GM12878 (cell line): ENCODE data around the gene NDRG4. TPM values are rescaled to one million over a fixed set of nuclear protein-coding genes. Genes with fewer than 3 reads are reported as not detected.

Source experiments
- ATAC-seq: fragments of 200-7000 bp; cut with Tn5 transposase; 3 replicates; pipeline ENCODE4 v1.9.1; 2020; ENCODE audit warnings: mild to moderate bottlenecking, moderate library complexity
- BruUV-seq: library from RNA; stranded (reverse); fragments of 400-500 nt; replicated peaks from 2 replicates; lab custom pipeline; 2021; lab: Mats Ljungman, UMichigan
- CTCF ChIA-PET: fragments of 300-600 bp; sonication (Branson Sonifier 250); formaldehyde crosslinking; extraction: SDS; loops from one replicate; lab custom pipeline; 2021; ENCODE audit warnings: inconsistent platforms; lab: Yijun Ruan, JAX
- POLR2A ChIA-PET: fragments of 350-600 bp; formaldehyde crosslinking; extraction: SDS; loops from one replicate; lab custom pipeline; 2021; ENCODE audit warnings: inconsistent platforms; lab: Charles Lee
- RAD21 ChIA-PET: fragments of 300-600 bp; sonication (Branson Sonifier 250); formaldehyde crosslinking; loops from one replicate; lab custom pipeline; 2023; ENCODE audit warnings: antibody characterized with exemption; ENCODE audit not compliant: unreplicated experiment; lab: Charles Lee
- SMC1A ChIA-PET: fragments of 300-600 bp; sonication (Branson Sonifier 250); formaldehyde crosslinking; loops from one replicate; lab custom pipeline; 2023; ENCODE audit not compliant: unreplicated experiment, uncharacterized antibody; lab: Charles Lee
- DNase-seq: peaks from one replicate; pipeline ENCODE4 v3.0.0-alpha.2; 2011; ENCODE audit warnings: low read depth, low spot score
- FAIRE-seq: peaks from 3 replicates; lab custom pipeline; 2011; peaks lifted over from hg19 to GRCh38; lab: Jason Lieb, UNC
- H2AFZ ChIP-seq: 2 replicates; pipeline ENCODE4 v1.6.0; 2011; ENCODE audit warnings: low read depth, low read length, control low read depth; ENCODE audit not compliant: control insufficient read depth
- H3K27ac ChIP-seq: 2 replicates; pipeline ENCODE4 v1.5.1; 2011; ENCODE audit warnings: control low read depth; ENCODE audit not compliant: control insufficient read depth, insufficient read depth
- H3K27me3 ChIP-seq, 2 experiments: replicated peaks in 1 of 2; 2 replicates each; pipeline versions ENCODE4 v1.6.0 to v1.6.1; 2011; ENCODE audit warnings: low read length in 1 of 2; ENCODE audit not compliant: control insufficient read depth in 2 of 2, insufficient read depth in 2 of 2
- H3K36me3 ChIP-seq, 2 experiments: 2 replicates each; pipeline ENCODE4 v1.5.1; 2011; ENCODE audit warnings: low read length in 1 of 2; ENCODE audit not compliant: control insufficient read depth in 2 of 2, insufficient read depth in 2 of 2
- H3K4me1 ChIP-seq: 2 replicates; pipeline ENCODE4 v1.6.1; 2011; ENCODE audit warnings: mild to moderate bottlenecking, low read length, moderate library complexity, mixed read lengths; ENCODE audit not compliant: control insufficient read depth, insufficient read depth
- H3K4me2 ChIP-seq: 2 replicates; pipeline ENCODE4 v1.6.0; 2011; ENCODE audit warnings: control low read depth; ENCODE audit not compliant: control insufficient read depth, insufficient read depth
- H3K4me3 ChIP-seq: fragments of 200-600 bp; sonication (generic); 2 replicates; pipeline ENCODE4 v1.5.1; 2016
- H3K79me2 ChIP-seq: 2 replicates; pipeline ENCODE4 v1.6.0; 2011; ENCODE audit warnings: low read length; ENCODE audit not compliant: control insufficient read depth, insufficient read depth
- H3K9ac ChIP-seq: 2 replicates; pipeline ENCODE4 v1.8.0; 2011; ENCODE audit warnings: low read length, control low read depth, mixed read lengths; ENCODE audit not compliant: control insufficient read depth, insufficient read depth
- H3K9me3 ChIP-seq: replicated peaks from 3 replicates; pipeline ENCODE4 v1.5.1; 2011; ENCODE audit warnings: mild to moderate bottlenecking, low read length; ENCODE audit not compliant: control insufficient read depth, insufficient read depth
- H4K20me1 ChIP-seq: 2 replicates; pipeline ENCODE4 v1.6.0; 2011; ENCODE audit not compliant: control insufficient read depth, insufficient read depth
- BHLHE40 ChIP-seq, 2 experiments: fragments of 450-650 bp in 1 of 2; IDR thresholded peaks; 2 replicates each; pipeline ENCODE4 v1.6.1; 2011 to 2017; ENCODE audit warnings: low read depth in 2 of 2, borderline replicate concordance in 1 of 2, improper control_type of control experiment in 1 of 2, low read length in 1 of 2, mild to moderate bottlenecking in 1 of 2
- CREM ChIP-seq: IDR thresholded peaks from 2 replicates; pipeline ENCODE4 v1.6.1; 2014; ENCODE audit warnings: antibody characterized with exemption, low read depth
- EED ChIP-seq: sonication (generic); IDR thresholded peaks from 2 replicates; pipeline ENCODE4 v1.6.1; 2016; ENCODE audit warnings: antibody characterized with exemption, low read depth
- NR2C2 ChIP-seq: IDR thresholded peaks from 2 replicates; pipeline ENCODE4 v1.6.1; 2011; ENCODE audit warnings: borderline replicate concordance, low read depth; ENCODE audit not compliant: control insufficient read depth, insufficient read length
- SP1 ChIP-seq: IDR thresholded peaks from one replicate; pipeline ENCODE4 v1.6.1; 2011; ENCODE audit warnings: low read depth, low read length
- TAF1 ChIP-seq: IDR thresholded peaks from 2 replicates; pipeline ENCODE4 v1.6.1; 2011; ENCODE audit warnings: mild to moderate bottlenecking, low read depth, low read length, borderline replicate concordance
- ZNF207 ChIP-seq: fragments of 450-650 bp; IDR thresholded peaks from 2 replicates; pipeline ENCODE4 v1.6.1; 2014; ENCODE audit warnings: antibody characterized with exemption, mild to moderate bottlenecking, borderline replicate concordance
- ZNF217 ChIP-seq: fragments of 450-650 bp; IDR thresholded peaks from 2 replicates; pipeline ENCODE4 v1.6.1; 2017; ENCODE audit warnings: antibody characterized with exemption, mild to moderate bottlenecking
- WGBS: methylation state at CpG from one replicate; pipeline ENCODE4 v1.1.6; 2016; ENCODE audit warnings: low lambda C conversion rate; ENCODE audit not compliant: insufficient replicate concordance, insufficient coverage; ENCODE audit errors: missing lambda C conversion rate; 5-methylcytosine and 5-hydroxymethylcytosine counted together
- in situ Hi-C: fragments of 300-500 bp; cut with MboI; formaldehyde crosslinking; loops from 9 replicates; pipeline ENCODE4 v1.14.3; 2018; ENCODE audit warnings: mixed read lengths
- intact Hi-C: fragments of 100-400 bp; cut with micrococcal nuclease; formaldehyde crosslinking; loops from one replicate; pipeline ENCODE4 v1.14.2; 2022; ENCODE audit not compliant: unreplicated experiment
- polyA plus RNA-seq, 11 experiments: library from polyadenylated mRNA; depleted of rRNA in 4 of 11; unstranded in 6 of 11; stranded (reverse) in 5 of 11; fragments of >200 nt; fragmentation: Nextera tagmentation in 4 of 11; fragmentation: Illumina TruSeq in 1 of 11; extraction: Ambion mirVana in 4 of 11; extraction: Trizol in 1 of 11; gene quantifications; 1 replicate in 1 of 11; 2 replicates in 10 of 11; pipeline versions ENCODE4 v1.2.1 to v1.2.3, GENCODE V29; 2011 to 2016; ENCODE audit warnings: inconsistent platforms in 2 of 11, missing spikeins in 2 of 11, low read depth in 1 of 11
- total RNA-seq, 4 experiments: library from RNA; depleted of rRNA in 3 of 4; stranded (reverse); fragments of >200 nt in 3 of 4; fragmentation: Illumina TruSeq in 1 of 4; extraction: Trizol in 1 of 4; gene quantifications; 2 replicates each; pipeline versions ENCODE4 v1.2.1 to v1.2.3, GENCODE V29; 2013 to 2021
- TF ChIP-seq, protein P1 (sequence below): IDR thresholded peaks from 2 replicates; pipeline ENCODE4 v1.6.1; 2011; ENCODE audit warnings: mild to moderate bottlenecking, low read depth, low read length, moderate library complexity; ENCODE audit not compliant: insufficient replicate concordance
- TF ChIP-seq, protein P2 (sequence below): fragments of 150-350 bp; IDR thresholded peaks from 2 replicates; pipeline ENCODE4 v1.6.1; 2016; ENCODE audit warnings: low read depth, low read length

The NDRG4 gene
- total and polyA plus RNA-seq, 10 of the 15 experiments (the other 5 are each of a cell fraction or from before 2014, with no cell fraction given): 0.33 to 3.8 (median 2.5) TPM

DNA sequence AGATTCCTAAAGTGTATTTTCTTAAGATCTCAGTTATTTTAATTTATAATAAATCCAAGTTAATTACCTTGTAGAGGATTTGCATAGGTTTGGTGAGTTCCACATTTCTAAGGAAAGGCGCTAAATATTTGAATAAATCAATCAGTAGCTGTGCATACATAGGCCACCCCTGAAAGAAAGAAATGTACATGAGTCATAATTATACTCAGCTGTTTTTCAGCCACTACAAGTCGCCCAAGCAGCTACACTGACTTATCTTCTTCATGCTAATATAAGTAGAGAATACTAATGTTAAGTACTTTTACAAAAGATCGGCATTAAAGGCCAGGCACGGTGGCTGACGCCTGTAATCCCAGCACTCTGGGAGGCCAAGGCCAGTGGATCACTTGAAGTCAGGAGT lies 30.2 kb downstream of the NDRG4 start:
- in situ Hi-C loops: loop anchor here (5.0 kb wide), 1 partner anchor 47 kb away; no protein-coding TSS in a partner anchor
- H3K4me3 ChIP-seq: no peak overlapping the region
- BruUV-seq: no TSS peak

More for the DNA sequence above, 30.2 kb downstream of the NDRG4 start:
- no peak for DNase-seq
- H3K9me3 ChIP-seq: no peaks in the 10 kb centered on the region
- no peaks in the 10 kb centered on the region for H4K20me1 ChIP-seq
- ChIA-PET CTCF (interaction anchor here (0.6 to 1.5 kb wide), 4 partner anchors 10 to 390 kb away, joined by 3 to 5 read pairs (median 3); no protein-coding TSS in a partner anchor), POLR2A (no interaction called here), SMC1A (interaction anchor here (1.4 kb wide), 1 partner anchor 16 kb away, joined by 3 read pairs; no protein-coding TSS in a partner anchor), RAD21 (no interaction called here)
- no peak for FAIRE-seq
- H3K27ac ChIP-seq: no peak overlapping the region
- H3K27me3 ChIP-seq: no peaks in the 10 kb centered on the region
- intact Hi-C loops: no loop called here
- H3K4me2 ChIP-seq: no peak overlapping the region
- no peaks in the 10 kb centered on the region for H3K79me2 ChIP-seq
- no peak overlapping the region for H3K9ac ChIP-seq
- H3K4me1 ChIP-seq: no peaks in the 10 kb centered on the region
- ATAC-seq: no peak
- TF ChIP-seq ZNF217 (no peak), TAF1 (no peak), SP1 (no peak), BHLHE40 (IDR thresholded peaks at IDR 0.05; ENCODE audit: borderline replicate concordance in 1 of 2, low read depth in 2 of 2, low read length in 1 of 2) (no peak), NR2C2 (no peak), CREM (no peak), EED (no peak), ZNF207 (no peak)
- TF ChIP-seq, protein P1, sequence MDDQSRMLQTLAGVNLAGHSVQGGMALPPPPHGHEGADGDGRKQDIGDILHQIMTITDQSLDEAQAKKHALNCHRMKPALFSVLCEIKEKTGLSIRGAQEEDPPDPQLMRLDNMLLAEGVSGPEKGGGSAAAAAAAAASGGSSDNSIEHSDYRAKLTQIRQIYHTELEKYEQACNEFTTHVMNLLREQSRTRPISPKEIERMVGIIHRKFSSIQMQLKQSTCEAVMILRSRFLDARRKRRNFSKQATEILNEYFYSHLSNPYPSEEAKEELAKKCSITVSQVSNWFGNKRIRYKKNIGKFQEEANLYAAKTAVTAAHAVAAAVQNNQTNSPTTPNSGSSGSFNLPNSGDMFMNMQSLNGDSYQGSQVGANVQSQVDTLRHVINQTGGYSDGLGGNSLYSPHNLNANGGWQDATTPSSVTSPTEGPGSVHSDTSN: no peak
- TF ChIP-seq, protein P2, sequence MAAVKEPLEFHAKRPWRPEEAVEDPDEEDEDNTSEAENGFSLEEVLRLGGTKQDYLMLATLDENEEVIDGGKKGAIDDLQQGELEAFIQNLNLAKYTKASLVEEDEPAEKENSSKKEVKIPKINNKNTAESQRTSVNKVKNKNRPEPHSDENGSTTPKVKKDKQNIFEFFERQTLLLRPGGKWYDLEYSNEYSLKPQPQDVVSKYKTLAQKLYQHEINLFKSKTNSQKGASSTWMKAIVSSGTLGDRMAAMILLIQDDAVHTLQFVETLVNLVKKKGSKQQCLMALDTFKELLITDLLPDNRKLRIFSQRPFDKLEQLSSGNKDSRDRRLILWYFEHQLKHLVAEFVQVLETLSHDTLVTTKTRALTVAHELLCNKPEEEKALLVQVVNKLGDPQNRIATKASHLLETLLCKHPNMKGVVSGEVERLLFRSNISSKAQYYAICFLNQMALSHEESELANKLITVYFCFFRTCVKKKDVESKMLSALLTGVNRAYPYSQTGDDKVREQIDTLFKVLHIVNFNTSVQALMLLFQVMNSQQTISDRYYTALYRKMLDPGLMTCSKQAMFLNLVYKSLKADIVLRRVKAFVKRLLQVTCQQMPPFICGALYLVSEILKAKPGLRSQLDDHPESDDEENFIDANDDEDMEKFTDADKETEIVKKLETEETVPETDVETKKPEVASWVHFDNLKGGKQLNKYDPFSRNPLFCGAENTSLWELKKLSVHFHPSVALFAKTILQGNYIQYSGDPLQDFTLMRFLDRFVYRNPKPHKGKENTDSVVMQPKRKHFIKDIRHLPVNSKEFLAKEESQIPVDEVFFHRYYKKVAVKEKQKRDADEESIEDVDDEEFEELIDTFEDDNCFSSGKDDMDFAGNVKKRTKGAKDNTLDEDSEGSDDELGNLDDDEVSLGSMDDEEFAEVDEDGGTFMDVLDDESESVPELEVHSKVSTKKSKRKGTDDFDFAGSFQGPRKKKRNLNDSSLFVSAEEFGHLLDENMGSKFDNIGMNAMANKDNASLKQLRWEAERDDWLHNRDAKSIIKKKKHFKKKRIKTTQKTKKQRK: no peak
- no peak overlapping the region for H2AFZ ChIP-seq
- 91% methylated on average over 5 of the region's 5 CpGs for WGBS
- peaks cover 18 to 52% of the 10 kb centered on the region in 2 experiments for H3K36me3 ChIP-seq
